Osteoblast (primary cell): Measurements from ENCODE around the gene FBRS. TPM values are rescaled to one million over a fixed set of nuclear protein-coding genes. Genes with fewer than 3 reads are reported as not detected.

Source experiments
- DNase-seq: peaks from one replicate; pipeline ENCODE4 v3.0.0; 2011; ENCODE audit warnings: low spot score, mixed read lengths; ENCODE audit not compliant: insufficient read length; ENCODE audit errors: missing footprints
- H2AFZ ChIP-seq: 2 replicates; pipeline ENCODE4 v1.6.0; 2011; ENCODE audit warnings: mild to moderate bottlenecking, low read length
- H3K27ac ChIP-seq: 2 replicates; pipeline ENCODE4 v1.5.1; 2011; ENCODE audit warnings: mild to moderate bottlenecking, low read depth, low read length, moderate library complexity
- H3K27me3 ChIP-seq: 2 replicates; pipeline ENCODE4 v1.6.0; 2012; ENCODE audit warnings: mild to moderate bottlenecking, control low read depth, inconsistent platforms, low read length, moderate library complexity; ENCODE audit not compliant: insufficient read depth
- H3K36me3 ChIP-seq: 2 replicates; pipeline ENCODE4 v1.5.1; 2011; ENCODE audit warnings: mild to moderate bottlenecking, low read length, control low read depth, moderate library complexity; ENCODE audit not compliant: insufficient read depth
- H3K4me1 ChIP-seq: 2 replicates; pipeline ENCODE4 v1.5.1; 2011; ENCODE audit warnings: mild to moderate bottlenecking, low read length, control low read depth, moderate library complexity; ENCODE audit not compliant: insufficient read depth
- H3K4me2 ChIP-seq: 2 replicates; pipeline ENCODE4 v1.6.0; 2011; ENCODE audit warnings: mild to moderate bottlenecking, low read length; ENCODE audit not compliant: insufficient read depth
- H3K4me3 ChIP-seq: fragments of 200-600 bp; sonication (generic); 3 replicates; pipeline ENCODE4 v1.5.1; 2012; ENCODE audit warnings: mild to moderate bottlenecking, low read length, inconsistent platforms; ENCODE audit not compliant: insufficient read depth
- H3K79me2 ChIP-seq: 2 replicates; pipeline ENCODE4 v1.6.0; 2012; ENCODE audit warnings: mild to moderate bottlenecking, low read length, control low read depth, inconsistent platforms; ENCODE audit not compliant: insufficient read depth
- H3K9me3 ChIP-seq: 2 replicates; pipeline ENCODE4 v1.5.1; 2011; ENCODE audit warnings: low read depth, low read length, control low read depth
- H4K20me1 ChIP-seq: 2 replicates; pipeline ENCODE4 v1.6.0; 2012; ENCODE audit warnings: mild to moderate bottlenecking, low read length, control low read depth; ENCODE audit not compliant: insufficient read depth
- CTCF ChIP-seq: IDR thresholded peaks from 2 replicates; pipeline ENCODE4 v1.5.1; 2011; ENCODE audit warnings: mild to moderate bottlenecking, low read depth, low read length, moderate library complexity; ENCODE audit errors: extremely low read depth
- total RNA-seq: library from RNA; depleted of rRNA; stranded (reverse); fragments of >200 nt; gene quantifications from 2 replicates; pipeline ENCODE4 v1.2.3, GENCODE V29; 2012

Gene FBRS
- total RNA-seq, 1 donor = 30.8 TPM

GRCh38 chr16:30659507-30660423 is 1.5 kb downstream of the FBRS start:
- Histone ChIP-seq H2AFZ (peak overlapping the region; percentile 74), H4K20me1 (peaks cover 38% of the 10 kb centered on the region), H3K4me3 (peak overlapping the region; percentile 80), H3K27ac (peak overlapping the region; percentile 99), H3K4me2 (peak overlapping the region; percentile 98), H3K36me3 (peaks cover 54% of the 10 kb centered on the region), H3K9me3 (no peaks in the 10 kb centered on the region), H3K27me3 (no peaks in the 10 kb centered on the region), H3K79me2 (peaks cover 51% of the 10 kb centered on the region), H3K4me1 (peaks cover 24% of the 10 kb centered on the region)
- TF ChIP-seq CTCF = no peak
- peak; percentile 92 for DNase-seq

- Histone ChIP-seq H3K36me3 (peaks cover 54% of the 10 kb centered on the region), H3K9me3 (no peaks in the 10 kb centered on the region), H3K4me1 (peaks cover 24% of the 10 kb centered on the region), H3K4me2 (peak overlapping the region; percentile 98), H3K79me2 (peaks cover 60% of the 10 kb centered on the region), H2AFZ (no peak overlapping the region), H4K20me1 (peaks cover 46% of the 10 kb centered on the region), H3K27ac (peak overlapping the region; percentile 80), H3K4me3 (peak overlapping the region; percentile 80), H3K27me3 (no peaks in the 10 kb centered on the region)
- no peak for TF ChIP-seq CTCF
- peak; percentile 91 for DNase-seq
Measured at GRCh38 chr16:30660424-30661261, 2.4 kb downstream of the FBRS start.

- no peak overlapping the region for H3K4me2 ChIP-seq
- no peak for TF ChIP-seq CTCF
- peaks cover 63% of the 10 kb centered on the region for H4K20me1 ChIP-seq
- H3K79me2 ChIP-seq = peaks cover 78% of the 10 kb centered on the region
- peaks cover 24% of the 10 kb centered on the region for H3K4me1 ChIP-seq
- H3K27ac ChIP-seq = no peak overlapping the region
- no peaks in the 10 kb centered on the region for H3K27me3 ChIP-seq
- H3K9me3 ChIP-seq = no peaks in the 10 kb centered on the region
- peak; percentile 80 for DNase-seq
- H3K36me3 ChIP-seq = peaks cover 64% of the 10 kb centered on the region
- H2AFZ ChIP-seq = no peak overlapping the region
- H3K4me3 ChIP-seq = no peak overlapping the region
Measured at GRCh38 chr16:30662449-30662848, 4.2 kb downstream of the FBRS start.
